H1 (cell line): ENCODE measurements around the gene BLOC1S4.

Experiments used
- CTCF ChIP-seq, 3 experiments: IDR thresholded peaks; 1 replicate in 2 of 3; 2 replicates in 1 of 3; pipeline versions ENCODE4 v1.5.1 to v1.6.1; 2011; ENCODE audit warnings: low read length in 3 of 3, mild to moderate bottlenecking in 3 of 3, inconsistent platforms in 2 of 3, low read depth in 1 of 3, moderate library complexity in 1 of 3; ENCODE audit not compliant: insufficient read depth in 1 of 3; ENCODE audit errors: control extremely low read depth in 1 of 3
- E2F6 ChIP-seq: IDR thresholded peaks from 2 replicates; pipeline ENCODE4 v1.6.1; 2012; ENCODE audit warnings: inconsistent platforms
- EGR1 ChIP-seq: IDR thresholded peaks from 2 replicates; pipeline ENCODE4 v1.6.1; 2011; ENCODE audit warnings: low read depth, low read length, borderline replicate concordance
- EP300 ChIP-seq, 2 experiments: IDR thresholded peaks; 1 replicate in 1 of 2; 2 replicates in 1 of 2; pipeline ENCODE4 v1.6.1; 2011 to 2012; ENCODE audit warnings: low read depth in 2 of 2, low read length in 2 of 2, mild to moderate bottlenecking in 2 of 2, borderline replicate concordance in 1 of 2, inconsistent platforms in 1 of 2, moderate library complexity in 1 of 2
- EZH2 ChIP-seq: fragments of 200-600 bp; sonication (generic); IDR thresholded peaks from 2 replicates; pipeline ENCODE4 v1.7.1; 2012; ENCODE audit warnings: low read depth, mild to moderate bottlenecking, moderate library complexity, low read length, inconsistent platforms; ENCODE audit not compliant: severe bottlenecking
- JUN ChIP-seq: IDR thresholded peaks from 2 replicates; pipeline ENCODE4 v1.6.1; 2011; ENCODE audit warnings: low read depth, mild to moderate bottlenecking, improper control_type of control experiment, low read length
- PHF8 ChIP-seq: fragments of 200-600 bp; sonication (generic); conservative IDR thresholded peaks from 2 replicates; pipeline ENCODE4 v1.7.1; 2012; ENCODE audit warnings: low read depth, mild to moderate bottlenecking, inconsistent platforms, low read length, moderate library complexity
- POLR2A ChIP-seq, 2 experiments: IDR thresholded peaks; 1 replicate in 1 of 2; 2 replicates in 1 of 2; pipeline ENCODE4 v1.6.1; 2011; ENCODE audit warnings: low read depth in 2 of 2, low read length in 2 of 2, mild to moderate bottlenecking in 2 of 2; ENCODE audit errors: control extremely low read depth in 1 of 2
- SUZ12 ChIP-seq: fragments of 200-600 bp; sonication (generic); IDR thresholded peaks from 2 replicates; pipeline ENCODE4 v1.6.1; 2012; ENCODE audit warnings: mild to moderate bottlenecking, inconsistent platforms, low read length, moderate library complexity, mixed read lengths
- TAF1 ChIP-seq: IDR thresholded peaks from 2 replicates; pipeline ENCODE4 v1.6.1; 2011; ENCODE audit warnings: mild to moderate bottlenecking, low read depth, low read length
- TBP ChIP-seq: IDR thresholded peaks from 2 replicates; pipeline ENCODE4 v1.6.1; 2011; ENCODE audit warnings: low read depth, low read length, improper control_type of control experiment
- YY1 ChIP-seq: IDR thresholded peaks from 2 replicates; pipeline ENCODE4 v1.6.1; 2011; ENCODE audit warnings: low read depth, mild to moderate bottlenecking, low read length
- ZNF274 ChIP-seq: IDR thresholded peaks from 2 replicates; pipeline ENCODE4 v1.7.0; 2012; ENCODE audit warnings: low read length, borderline replicate concordance; ENCODE audit errors: extremely low read depth
- TF ChIP-seq, protein P1 (sequence below): IDR thresholded peaks from 2 replicates; pipeline ENCODE4 v1.6.1; 2011; ENCODE audit warnings: low read length, improper control_type of control experiment

- TF ChIP-seq CTCF (IDR thresholded peaks at IDR 0.05; ENCODE audit: control extremely low read depth in 1 of 3, insufficient read depth in 1 of 3, low read depth in 1 of 3, low read length in 3 of 3): no peak
- TF ChIP-seq TBP: no peak
- TF ChIP-seq EGR1: no peak
- no peak for TF ChIP-seq E2F6
- TF ChIP-seq PHF8: no peak
- TF ChIP-seq EZH2: no peak
- TF ChIP-seq ZNF274: no peak
- TF ChIP-seq, protein P1, sequence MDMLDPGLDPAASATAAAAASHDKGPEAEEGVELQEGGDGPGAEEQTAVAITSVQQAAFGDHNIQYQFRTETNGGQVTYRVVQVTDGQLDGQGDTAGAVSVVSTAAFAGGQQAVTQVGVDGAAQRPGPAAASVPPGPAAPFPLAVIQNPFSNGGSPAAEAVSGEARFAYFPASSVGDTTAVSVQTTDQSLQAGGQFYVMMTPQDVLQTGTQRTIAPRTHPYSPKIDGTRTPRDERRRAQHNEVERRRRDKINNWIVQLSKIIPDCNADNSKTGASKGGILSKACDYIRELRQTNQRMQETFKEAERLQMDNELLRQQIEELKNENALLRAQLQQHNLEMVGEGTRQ: no peak
- TF ChIP-seq YY1: no peak
- no peak for TF ChIP-seq EP300 (IDR thresholded peaks at IDR 0.05; ENCODE audit: borderline replicate concordance in 1 of 2, low read depth in 2 of 2, low read length in 2 of 2)
- TF ChIP-seq SUZ12: no peak
- no peak for TF ChIP-seq TAF1
- no peak for TF ChIP-seq JUN
- TF ChIP-seq POLR2A (IDR thresholded peaks at IDR 0.05; ENCODE audit: control extremely low read depth in 1 of 2, low read depth in 2 of 2, low read length in 2 of 2): no peak
Measured at GRCh38 chr4:6710996-6711395, 5.0 kb upstream of the BLOC1S4 start.
